Left ventricle myocardium inferior (tissue), 1 donor: ENCODE data around the gene MRPL27. TPM values are rescaled to one million over a fixed set of nuclear protein-coding genes. Genes with fewer than 3 reads are reported as not detected.

Experiments used
- DNase-seq: peaks from one replicate; pipeline ENCODE4 v3.0.0-alpha.2; 2020
- H3K27ac ChIP-seq: fragments of 200-600 bp; replicated peaks from 2 replicates; pipeline ENCODE4 v1.8.0; 2021
- H3K27me3 ChIP-seq: fragments of 200-600 bp; 2 replicates; pipeline ENCODE4 v1.8.0; 2021; ENCODE audit warnings: low read depth
- H3K36me3 ChIP-seq: fragments of 200-600 bp; 2 replicates; pipeline ENCODE4 v1.8.0; 2021
- H3K4me1 ChIP-seq: fragments of 200-600 bp; 2 replicates; pipeline ENCODE4 v1.8.0; 2021
- H3K4me3 ChIP-seq: fragments of 200-600 bp; 2 replicates; pipeline ENCODE4 v1.8.0; 2021; ENCODE audit warnings: mild to moderate bottlenecking, moderate library complexity
- H3K9me3 ChIP-seq: fragments of 200-600 bp; replicated peaks from 2 replicates; pipeline ENCODE4 v1.8.0; 2021
- CTCF ChIP-seq: fragments of 200-600 bp; IDR thresholded peaks from 2 replicates; pipeline ENCODE4 v1.8.0; 2021; ENCODE audit warnings: antibody characterized with exemption, mild to moderate bottlenecking, borderline replicate concordance
- intact Hi-C: fragments of 100-400 bp; cut with micrococcal nuclease; formaldehyde crosslinking; loops from one replicate; pipeline ENCODE4 v1.11.0; 2022
- total RNA-seq: library from RNA; stranded (reverse); fragmentation: NEBNext Ultra II Directional; extraction: Animal tissue kit (Norgen Biotek cat#: 25700); gene quantifications from one replicate; pipeline ENCODE4 v1.2.1, GENCODE V29; 2021
- donor health status: DM: no; HTN: yes; CAD: no; lungs with severe emphysema.

Gene MRPL27
- total RNA-seq, 1 donor from 2014 or later: 85.0 TPM

DNA sequence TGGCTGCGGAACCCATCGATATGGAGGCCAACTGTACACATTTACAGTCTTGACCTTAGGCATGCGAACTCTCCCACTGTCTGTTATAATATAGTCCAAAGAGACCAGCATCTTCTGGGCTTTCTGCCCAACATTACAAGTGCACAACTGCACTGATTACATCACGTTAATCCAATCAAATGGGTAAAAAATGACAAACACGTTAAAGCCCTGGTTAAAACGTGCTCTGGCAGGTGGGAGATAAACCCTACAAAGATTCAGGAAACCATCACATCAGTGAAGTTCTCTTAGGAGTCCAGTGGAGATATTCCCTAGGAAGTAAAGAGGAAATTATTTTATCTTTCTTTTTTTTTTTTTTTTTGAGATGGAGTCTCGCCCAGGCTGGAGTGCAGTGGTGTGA lies 50.7 kb downstream of the MRPL27 start:
- no peak for TF ChIP-seq CTCF
- no peaks in the 10 kb centered on the region for H3K27me3 ChIP-seq
- intact Hi-C loops: no loop called here
- no peak overlapping the region for H3K27ac ChIP-seq
- no peaks in the 10 kb centered on the region for H3K4me1 ChIP-seq
- no peak for DNase-seq
- H3K9me3 ChIP-seq: no peaks in the 10 kb centered on the region
- no peaks in the 10 kb centered on the region for H3K36me3 ChIP-seq
- H3K4me3 ChIP-seq: no peak overlapping the region

GRCh38 chr17:50319306-50320004 lies 53.5 kb downstream of the MRPL27 start:
- H3K9me3 ChIP-seq: no peaks in the 10 kb centered on the region
- H3K27ac ChIP-seq: no peak overlapping the region
- no peaks in the 10 kb centered on the region for H3K36me3 ChIP-seq
- peaks cover 4% of the 10 kb centered on the region for H3K27me3 ChIP-seq
- no peak overlapping the region for H3K4me3 ChIP-seq
- DNase-seq: no peak
- TF ChIP-seq CTCF: no peak
- intact Hi-C loops: no loop called here
- no peaks in the 10 kb centered on the region for H3K4me1 ChIP-seq

GRCh38 chr17:50318501-50319285 lies 54.3 kb downstream of the MRPL27 start:
- intact Hi-C loops: no loop called here
- Histone ChIP-seq H3K4me1 (no peaks in the 10 kb centered on the region), H3K4me3 (no peak overlapping the region), H3K27me3 (peaks cover 7% of the 10 kb centered on the region), H3K36me3 (no peaks in the 10 kb centered on the region), H3K9me3 (no peaks in the 10 kb centered on the region), H3K27ac (no peak overlapping the region)
- DNase-seq: no peak
- no peak for TF ChIP-seq CTCF

Other genes starting within 250 kb of the MRPL27 start
- gene SAMD14, start 243.0 kb downstream of the MRPL27 start, total RNA-seq: 1.6 TPM
- 33.0 TPM for gene PPP1R9B, start 222.5 kb downstream of the MRPL27 start, total RNA-seq
- 137 TPM for gene SGCA, start 207.2 kb downstream of the MRPL27 start, total RNA-seq
- gene COL1A1, start 171.6 kb downstream of the MRPL27 start, total RNA-seq: 45.8 TPM
- not detected for gene TMEM92, start 98.7 kb downstream of the MRPL27 start, total RNA-seq
- 12.6 TPM for gene XYLT2, start 27.1 kb downstream of the MRPL27 start, total RNA-seq
- 0.74 TPM for gene EME1, start within 50 bp of the MRPL27 start, total RNA-seq
- 23.7 TPM for gene LRRC59, start 24.3 kb upstream of the MRPL27 start, total RNA-seq
- gene ACSF2, start 53.0 kb upstream of the MRPL27 start, total RNA-seq: 18.2 TPM
- not detected for gene CHAD, start 95.7 kb upstream of the MRPL27 start, total RNA-seq
- gene RSAD1, start 105.7 kb upstream of the MRPL27 start, total RNA-seq: 51.7 TPM
- gene MYCBPAP, start 135.3 kb upstream of the MRPL27 start, total RNA-seq: 0.82 TPM
- 19.9 TPM for gene EPN3, start 159.6 kb upstream of the MRPL27 start, total RNA-seq
- 66.3 TPM for gene SPATA20, start 174.0 kb upstream of the MRPL27 start, total RNA-seq
- 0.58 TPM for gene CACNA1G, start 187.5 kb upstream of the MRPL27 start, total RNA-seq